CD14-positive monocyte (primary cell): Measurements from ENCODE around the gene POC1A. TPM values are rescaled to one million over a fixed set of nuclear protein-coding genes. Genes with fewer than 3 reads are reported as not detected.

Source experiments
- DNase-seq, 3 donors: peaks; one replicate each; pipeline ENCODE4 v3.0.0-alpha.2; 2011 to 2022
- H2AFZ ChIP-seq: 2 replicates; pipeline ENCODE4 v1.6.0; 2012; ENCODE audit warnings: mild to moderate bottlenecking, low read depth, low read length, inconsistent platforms; ENCODE audit not compliant: insufficient read depth, poor library complexity, severe bottlenecking
- H3K27ac ChIP-seq, 2 donors: 1 replicate in 1 of 2; 2 replicates in 1 of 2; pipeline ENCODE4 v1.5.1; 2012 to 2013; ENCODE audit warnings: low read length in 2 of 2, control low read depth in 1 of 2, inconsistent platforms in 1 of 2, low read depth in 1 of 2, mild to moderate bottlenecking in 1 of 2
- H3K27me3 ChIP-seq, 2 donors: one replicate each; pipeline versions ENCODE4 v1.6.0 to v1.6.1; 2011 to 2013; ENCODE audit warnings: low read length in 2 of 2; ENCODE audit not compliant: control insufficient read depth in 2 of 2, insufficient read depth in 2 of 2
- H3K36me3 ChIP-seq, 2 donors: replicated peaks in 1 of 2; 1 replicate in 1 of 2; 2 replicates in 1 of 2; pipeline versions ENCODE4 v1.5.1 to v1.6.1; 2012 to 2013; ENCODE audit warnings: low read length in 2 of 2, control low read depth in 1 of 2, inconsistent platforms in 1 of 2, mild to moderate bottlenecking in 1 of 2; ENCODE audit not compliant: insufficient read depth in 2 of 2, control insufficient read depth in 1 of 2
- H3K4me1 ChIP-seq, 2 donors: 1 replicate in 1 of 2; 2 replicates in 1 of 2; pipeline versions ENCODE4 v1.5.1 to v1.6.1; 2012 to 2013; ENCODE audit warnings: low read length in 2 of 2, control low read depth in 1 of 2, inconsistent platforms in 1 of 2, mild to moderate bottlenecking in 1 of 2, moderate library complexity in 1 of 2; ENCODE audit not compliant: insufficient read depth in 2 of 2, control insufficient read depth in 1 of 2
- H3K4me2 ChIP-seq: replicated peaks from 2 replicates; pipeline ENCODE3; 2012; ENCODE audit warnings: low read length, moderate library complexity, mild to moderate bottlenecking; ENCODE audit not compliant: poor library complexity, severe bottlenecking; ENCODE audit errors: extremely low read depth
- H3K4me3 ChIP-seq, 3 experiments: fragments of 200-600 bp in 1 of 3; sonication (generic) in 1 of 3; replicated peaks in 1 of 3; 1 replicate in 2 of 3; 2 replicates in 1 of 3; pipeline ENCODE4 v1.5.1; 2011 to 2013; ENCODE audit warnings: low read length in 3 of 3, mild to moderate bottlenecking in 3 of 3, control low read depth in 2 of 3, low read depth in 2 of 3, inconsistent platforms in 1 of 3, moderate library complexity in 1 of 3
- H3K79me2 ChIP-seq: 2 replicates; pipeline ENCODE4 v1.6.0; 2012; ENCODE audit warnings: mild to moderate bottlenecking, control low read depth, inconsistent platforms, low read length, moderate library complexity; ENCODE audit not compliant: insufficient read depth
- H3K9ac ChIP-seq: 2 replicates; pipeline ENCODE4 v1.6.0; 2017; ENCODE audit warnings: low read length, mild to moderate bottlenecking; ENCODE audit not compliant: insufficient read depth, poor library complexity, severe bottlenecking
- H3K9me3 ChIP-seq, 2 donors: replicated peaks in 1 of 2; 1 replicate in 1 of 2; 2 replicates in 1 of 2; pipeline versions ENCODE4 v1.5.1 to v1.6.1; 2012 to 2013; ENCODE audit warnings: low read length in 2 of 2, control low read depth in 1 of 2; ENCODE audit not compliant: control insufficient read depth in 1 of 2, insufficient read depth in 1 of 2
- H4K20me1 ChIP-seq: 2 replicates; pipeline ENCODE4 v1.6.0; 2012; ENCODE audit warnings: mild to moderate bottlenecking, low read length, control low read depth, moderate library complexity; ENCODE audit not compliant: insufficient read depth
- H3K27ac Mint-ChIP-seq, 7 donors: one replicate each; pipeline ENCODE4 v1.8.0; 2020; ENCODE audit warnings: mild to moderate bottlenecking in 7 of 7, mixed read lengths in 7 of 7, moderate library complexity in 6 of 7, inconsistent platforms in 2 of 7
- H3K27me3 Mint-ChIP-seq, 3 donors: one replicate each; pipeline ENCODE4 v1.8.0; 2021 to 2022; ENCODE audit warnings: low read depth in 3 of 3, mild to moderate bottlenecking in 3 of 3, mixed read lengths in 3 of 3, moderate library complexity in 3 of 3, inconsistent platforms in 1 of 3
- H3K36me3 Mint-ChIP-seq, 2 donors: one replicate each; pipeline ENCODE4 v1.8.0; 2020; ENCODE audit warnings: mixed read lengths in 2 of 2, inconsistent platforms in 1 of 2, mild to moderate bottlenecking in 1 of 2
- H3K4me1 Mint-ChIP-seq: one replicate; pipeline ENCODE4 v1.8.0; 2020; ENCODE audit warnings: mild to moderate bottlenecking, mixed read lengths
- H3K4me3 Mint-ChIP-seq, 2 donors: one replicate each; pipeline ENCODE4 v1.8.0; 2020; ENCODE audit warnings: mild to moderate bottlenecking in 2 of 2, mixed read lengths in 2 of 2, moderate library complexity in 1 of 2
- H3K9me3 Mint-ChIP-seq, 7 donors: one replicate each; pipeline ENCODE4 v1.8.0; 2020 to 2022; ENCODE audit warnings: mixed read lengths in 7 of 7, mild to moderate bottlenecking in 6 of 7, moderate library complexity in 6 of 7, inconsistent platforms in 2 of 7
- CTCF ChIP-seq: fragments of 200-600 bp; IDR thresholded peaks from one replicate; pipeline ENCODE4 v1.8.0; 2022; ENCODE audit warnings: antibody characterized with exemption, mild to moderate bottlenecking
- WGBS: methylation state at CpG from one replicate; pipeline ENCODE4 v1.1.5; 2013; ENCODE audit warnings: missing lambda C conversion rate; ENCODE audit not compliant: insufficient coverage; 5-methylcytosine and 5-hydroxymethylcytosine counted together
- intact Hi-C, 2 donors: fragments of 100-400 bp; cut with micrococcal nuclease; formaldehyde crosslinking; loops; one replicate each; pipeline versions ENCODE4 v1.15.0 to v1.15.1; 2023
- polyA plus RNA-seq, 3 donors: library from polyadenylated mRNA; depleted of rRNA in 1 of 3; unstranded in 2 of 3; stranded (reverse) in 1 of 3; fragments of 300-500 nt in 2 of 3; fragments of >200 nt in 1 of 3; fragmentation: Illumina TruSeq in 2 of 3; gene quantifications; 1 replicate in 2 of 3; 2 replicates in 1 of 3; pipeline ENCODE4 v1.2.3, GENCODE V29; 2012 to 2021

Gene POC1A
- polyA plus RNA-seq, 3 donors = 1.2 to 2.0 (median 1.5) TPM

DNA sequence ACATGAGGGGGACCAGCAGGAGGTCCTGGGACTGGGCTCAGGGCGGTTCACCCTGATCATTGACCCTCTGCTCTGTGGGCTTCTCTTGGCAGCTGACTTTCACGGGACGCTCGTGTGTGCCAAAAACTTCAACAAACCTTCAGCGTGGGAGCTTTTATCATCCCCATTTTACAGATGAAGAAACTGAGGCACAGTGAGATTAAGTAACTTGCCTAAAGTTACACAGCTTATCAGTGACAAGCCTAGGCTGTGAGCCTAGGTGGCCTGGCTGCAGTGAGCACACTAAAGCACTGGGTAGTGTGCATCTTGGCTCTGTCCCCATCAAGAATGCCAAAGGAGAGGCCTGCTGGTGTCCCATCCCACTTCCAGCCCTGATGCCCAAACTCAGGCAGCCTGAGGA lies 74.3 kb downstream of the POC1A start:
- Mint-ChIP-seq H3K36me3 (peaks cover 13 to 49% of the 10 kb centered on the region in 2 donors), H3K9me3 (no peaks in the 10 kb centered on the region), H3K4me3 (no peak overlapping the region), H3K27me3 (peaks cover 0 to 3% (median 0%) of the 10 kb centered on the region in 3 donors), H3K4me1 (peaks cover 12% of the 10 kb centered on the region), H3K27ac (peak overlapping the region in 1 of 7 donors; percentile 50)
- H3K27ac ChIP-seq = no peak overlapping the region
- no peak overlapping the region for H2AFZ ChIP-seq
- no peak overlapping the region for H3K4me2 ChIP-seq
- no peaks in the 10 kb centered on the region for H4K20me1 ChIP-seq
- no peak overlapping the region for H3K4me3 ChIP-seq
- no peak overlapping the region for H3K9ac ChIP-seq
- WGBS = 100% methylated on average over 1 of the region's 5 CpGs
- intact Hi-C loops = no loop called here
- H3K27me3 ChIP-seq = no peaks in the 10 kb centered on the region
- no peaks in the 10 kb centered on the region for H3K79me2 ChIP-seq
- no peak for TF ChIP-seq CTCF
- peaks cover 2 to 8% of the 10 kb centered on the region in 2 donors for H3K36me3 ChIP-seq
- no peaks in the 10 kb centered on the region for H3K9me3 ChIP-seq
- H3K4me1 ChIP-seq = peaks cover 0 to 5% of the 10 kb centered on the region in 2 donors
- no peak for DNase-seq

DNA sequence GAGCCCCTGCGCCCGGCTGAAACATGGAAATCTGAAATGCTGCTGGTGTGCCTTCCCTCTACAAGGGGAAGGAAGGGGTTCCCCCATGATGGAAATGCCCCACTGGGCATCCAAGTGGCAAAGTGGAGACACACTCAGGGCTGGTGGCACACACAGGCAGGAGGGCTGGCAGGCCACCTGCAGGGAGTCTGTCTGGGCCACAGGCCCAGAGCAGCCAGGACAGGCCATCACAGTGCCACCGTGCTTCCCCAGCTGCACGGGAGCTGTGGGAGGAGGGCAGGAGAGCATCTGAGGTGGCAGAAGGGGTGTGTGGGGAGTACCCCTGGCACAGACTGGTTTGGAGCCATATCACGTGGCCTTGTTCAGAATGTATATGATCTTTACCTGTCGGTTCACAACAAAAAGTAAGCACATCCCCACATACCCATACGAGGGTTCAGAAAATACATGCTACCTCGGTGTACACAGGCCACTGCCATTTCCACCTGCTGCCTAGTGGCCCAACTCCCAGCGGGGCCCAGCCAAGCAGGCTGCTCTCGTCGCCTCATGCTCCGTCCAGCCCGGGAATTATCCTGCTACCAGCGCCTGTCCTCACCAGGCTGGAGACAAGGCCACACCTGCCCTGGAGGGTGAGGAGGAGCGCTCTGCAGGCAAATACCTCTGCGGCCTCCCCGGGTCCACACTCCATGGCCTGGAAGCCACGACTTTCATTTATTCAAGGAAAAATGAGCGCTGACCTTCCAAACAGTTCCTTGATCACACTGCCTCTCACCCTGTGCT lies 75.3 kb downstream of the POC1A start:
- peaks cover 0 to 5% of the 10 kb centered on the region in 2 donors for H3K4me1 ChIP-seq
- no peak overlapping the region for H3K9ac ChIP-seq
- H3K27me3 Mint-ChIP-seq = peaks cover 0 to 3% (median 0%) of the 10 kb centered on the region in 3 donors
- H3K27ac Mint-ChIP-seq = peak overlapping the region in 1 of 7 donors; percentile 61
- no peak overlapping the region for H2AFZ ChIP-seq
- no peak overlapping the region for H3K4me3 Mint-ChIP-seq
- no peaks in the 10 kb centered on the region for H3K9me3 ChIP-seq
- H3K4me3 ChIP-seq = no peak overlapping the region
- H3K27me3 ChIP-seq = no peaks in the 10 kb centered on the region
- TF ChIP-seq CTCF = no peak
- intact Hi-C loops = no loop called here
- no peaks in the 10 kb centered on the region for H4K20me1 ChIP-seq
- no peaks in the 10 kb centered on the region for H3K9me3 Mint-ChIP-seq
- no peak overlapping the region for H3K27ac ChIP-seq
- H3K79me2 ChIP-seq = no peaks in the 10 kb centered on the region
- peaks cover 12% of the 10 kb centered on the region for H3K4me1 Mint-ChIP-seq
- DNase-seq = no peak
- H3K36me3 ChIP-seq = peaks cover 2 to 17% of the 10 kb centered on the region in 2 donors
- no peak overlapping the region for H3K4me2 ChIP-seq
- WGBS = 97% methylated on average over 15 of the region's 19 CpGs
- H3K36me3 Mint-ChIP-seq = peaks cover 20 to 55% of the 10 kb centered on the region in 2 donors
